ENCODE data around the gene ZNF106.

The ZNF106 gene

DNA sequence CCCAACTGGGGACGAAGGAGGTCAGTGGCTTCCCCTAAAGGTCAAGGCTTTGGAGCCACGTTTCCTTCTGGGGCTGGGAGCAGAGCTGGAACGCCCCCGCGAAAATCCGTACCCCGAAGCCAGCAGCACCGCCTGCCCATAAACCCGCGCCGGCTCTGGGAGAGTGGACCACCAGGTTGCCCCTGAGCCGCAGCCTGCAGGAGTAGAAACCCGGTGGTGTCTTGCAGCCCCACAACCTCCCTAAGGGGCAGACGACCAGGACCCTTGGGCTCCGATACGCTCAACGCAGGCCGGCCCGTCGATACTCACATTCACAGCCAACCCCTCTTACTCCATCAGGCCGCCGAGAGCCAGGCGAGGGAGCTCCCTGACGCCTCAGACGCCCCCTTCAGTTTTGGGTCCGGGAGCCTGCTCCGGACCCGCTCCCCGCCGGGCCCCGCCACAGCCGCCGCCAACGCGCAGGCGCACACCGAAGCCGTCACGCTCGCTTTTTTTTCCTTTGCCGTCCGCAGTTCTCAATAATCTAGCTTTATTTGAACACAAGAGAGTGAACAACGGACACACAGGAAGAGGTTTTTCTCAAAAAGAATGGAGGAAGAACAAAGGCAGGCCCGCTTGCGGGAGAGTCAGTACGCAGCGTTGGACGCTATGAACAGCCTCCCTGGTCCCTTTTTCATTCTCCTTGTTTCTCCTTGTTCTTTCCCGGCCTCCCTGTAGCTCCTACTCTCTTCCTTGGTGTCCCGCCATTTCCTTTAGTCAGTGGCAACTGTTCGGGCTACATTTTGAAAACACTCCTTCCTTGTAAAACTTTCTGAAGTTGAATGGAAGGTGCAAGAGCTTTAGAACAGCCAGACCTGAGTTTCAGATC lies at the start of gene ZNF106:
TSS of gene ZNF106 (minus strand) at position 471 of the 868 bp plus-strand sequence. CDS start 18,852 bp downstream, outside the sequence.
- peak within 1 kb of the TSS; percentile 73 for H3K4me3 ChIP-seq (ENCODE audit: low read length)
- TF ChIP-seq ZNF274 (IDR thresholded peaks at IDR 0.05; ENCODE audit: low read depth, low read length): no peak

- TF ChIP-seq ZNF274 (IDR thresholded peaks at IDR 0.05; ENCODE audit: low read depth, low read length): no peak
- no peak overlapping the region for H3K4me3 ChIP-seq (ENCODE audit: low read length)
Measured at GRCh38 chr15:42533246-42533645, 42.3 kb upstream of the ZNF106 start.

GRCh38 chr15:42528970-42529369 lies 38.0 kb upstream of the ZNF106 start:
- TF ChIP-seq ZNF274 (IDR thresholded peaks at IDR 0.05; ENCODE audit: low read depth, low read length): no peak
- no peak overlapping the region for H3K4me3 ChIP-seq (ENCODE audit: low read length)

DNA sequence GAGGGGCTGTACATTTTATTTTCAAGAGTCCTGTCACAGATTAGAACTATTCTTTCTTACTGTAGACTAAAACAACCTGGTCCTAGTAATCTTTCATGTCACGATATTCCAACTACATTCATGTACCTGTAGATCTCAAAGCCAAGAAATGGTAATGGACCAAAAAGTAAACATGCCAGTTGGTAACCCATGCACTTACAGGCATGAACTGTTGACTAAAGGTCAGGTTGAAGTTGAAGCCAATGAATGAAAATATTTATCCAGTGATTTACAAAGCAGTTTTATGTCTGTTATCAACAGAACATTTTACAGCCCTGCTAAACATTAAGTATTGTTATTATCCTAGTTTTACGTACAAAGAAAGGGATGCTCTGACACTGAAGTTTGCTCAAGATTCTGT lies 32.4 kb upstream of the ZNF106 start:
- H3K4me3 ChIP-seq (ENCODE audit: low read length): no peak overlapping the region
- TF ChIP-seq ZNF274 (IDR thresholded peaks at IDR 0.05; ENCODE audit: low read depth, low read length): no peak

GRCh38 chr15:42511007-42511391 lies 20.1 kb upstream of the ZNF106 start:
- TF ChIP-seq ZNF274 (IDR thresholded peaks at IDR 0.05; ENCODE audit: low read depth, low read length): no peak
- H3K4me3 ChIP-seq (ENCODE audit: low read length): no peak overlapping the region

DNA sequence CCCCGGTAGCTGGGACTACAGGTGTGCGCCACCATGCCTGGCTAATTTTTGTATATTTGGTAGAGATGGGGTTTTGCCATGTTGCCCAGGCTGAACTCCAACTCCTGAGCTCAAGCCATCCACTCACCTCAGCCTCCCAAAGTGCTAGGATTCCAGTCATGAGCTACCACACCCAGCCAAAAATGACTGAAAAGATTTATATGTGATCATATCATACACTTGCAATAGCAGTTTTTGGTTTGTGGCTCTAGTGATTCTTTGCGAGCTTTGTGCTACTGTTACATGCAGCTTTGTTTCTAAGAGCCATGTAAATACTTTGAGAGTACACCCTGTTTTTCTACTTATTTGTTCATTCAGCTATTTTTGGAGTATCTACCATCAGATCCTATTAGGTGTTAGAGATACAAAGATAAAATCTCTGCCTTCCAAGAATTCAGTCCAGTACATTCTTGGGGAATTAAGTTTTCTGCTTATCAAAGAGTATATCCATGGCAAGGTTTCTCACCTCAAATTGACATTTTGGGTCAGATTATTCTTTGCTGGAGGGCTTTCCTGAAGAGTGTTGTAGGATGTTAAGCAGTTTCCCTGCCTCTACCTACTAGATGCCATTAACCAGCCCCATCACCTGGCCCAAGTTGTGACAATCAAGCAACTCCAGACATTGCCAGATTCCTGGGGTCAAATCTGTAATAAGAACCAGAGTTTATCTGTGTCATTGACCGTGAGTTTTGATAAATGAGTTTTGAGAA lies 19.5 kb upstream of the ZNF106 start:
- no peak for TF ChIP-seq ZNF274 (IDR thresholded peaks at IDR 0.05; ENCODE audit: low read depth, low read length)
- no peak overlapping the region for H3K4me3 ChIP-seq (ENCODE audit: low read length)

- no peak for TF ChIP-seq ZNF274 (IDR thresholded peaks at IDR 0.05; ENCODE audit: low read depth, low read length)
- H3K4me3 ChIP-seq (ENCODE audit: low read length): no peak overlapping the region
Measured at GRCh38 chr15:42508263-42508690, 17.3 kb upstream of the ZNF106 start.

DNA sequence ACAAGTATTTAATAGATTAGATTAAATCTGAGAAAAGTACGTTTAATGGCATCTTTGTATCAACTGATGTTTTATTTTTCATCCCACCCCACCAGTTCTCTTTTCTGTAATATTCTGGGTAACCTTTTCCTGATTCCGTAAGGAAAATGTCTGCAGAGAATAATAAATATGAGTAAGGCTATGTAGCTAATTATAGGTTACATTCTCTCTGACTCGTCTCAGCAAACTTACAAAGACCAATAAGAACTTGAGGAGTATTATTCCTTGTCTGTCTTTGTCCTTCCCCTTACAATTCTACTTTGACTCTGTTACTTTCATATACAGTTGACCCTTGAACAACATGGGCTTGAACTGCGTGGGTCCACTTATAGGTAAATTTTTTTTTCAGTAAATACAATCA lies 16.6 kb upstream of the ZNF106 start:
- no peak for TF ChIP-seq ZNF274 (IDR thresholded peaks at IDR 0.05; ENCODE audit: low read depth, low read length)
- no peak overlapping the region for H3K4me3 ChIP-seq (ENCODE audit: low read length)

GRCh38 chr15:42504631-42505030 lies 13.7 kb upstream of the ZNF106 start:
- no peak overlapping the region for H3K4me3 ChIP-seq (ENCODE audit: low read length)
- no peak for TF ChIP-seq ZNF274 (IDR thresholded peaks at IDR 0.05; ENCODE audit: low read depth, low read length)

GRCh38 chr15:42503825-42504224 lies 12.9 kb upstream of the ZNF106 start:
- no peak for TF ChIP-seq ZNF274 (IDR thresholded peaks at IDR 0.05; ENCODE audit: low read depth, low read length)
- no peak overlapping the region for H3K4me3 ChIP-seq (ENCODE audit: low read length)

DNA sequence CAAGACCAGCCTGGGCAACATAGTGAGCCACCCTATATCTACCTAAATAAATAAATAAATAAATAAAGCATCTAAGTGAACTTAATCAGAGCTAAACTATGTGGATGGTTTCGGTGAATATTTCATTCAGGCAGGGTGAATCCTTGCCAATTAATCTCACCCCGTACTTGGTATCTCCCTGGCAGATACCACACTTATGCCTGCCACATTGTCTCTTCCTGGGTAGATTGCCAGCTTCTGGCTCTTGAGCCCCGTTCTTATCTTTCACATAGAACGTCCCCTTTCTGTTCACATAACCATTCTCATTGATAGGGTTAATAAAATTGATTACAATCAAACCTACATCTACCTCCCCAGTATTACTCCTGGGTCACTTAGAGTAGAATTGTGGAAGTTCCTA lies 11.5 kb upstream of the ZNF106 start:
- no peak overlapping the region for H3K4me3 ChIP-seq (ENCODE audit: low read length)
- TF ChIP-seq ZNF274 (IDR thresholded peaks at IDR 0.05; ENCODE audit: low read depth, low read length): no peak

- no peak overlapping the region for H3K4me3 ChIP-seq (ENCODE audit: low read length)
- no peak for TF ChIP-seq ZNF274 (IDR thresholded peaks at IDR 0.05; ENCODE audit: low read depth, low read length)
Measured at GRCh38 chr15:42499858-42500609, 9.1 kb upstream of the ZNF106 start.

GRCh38 chr15:42498212-42499068 lies 7.5 kb upstream of the ZNF106 start:
- H3K4me3 ChIP-seq (ENCODE audit: low read length): no peak overlapping the region
- TF ChIP-seq ZNF274 (IDR thresholded peaks at IDR 0.05; ENCODE audit: low read depth, low read length): no peak

Measured in GM08714 (cell line).